22Rv1 (cell line): ENCODE measurements around the gene ZNF776.

Source experiments
- CTCF ChIP-seq: fragments of 450-650 bp; IDR thresholded peaks from 2 replicates; pipeline ENCODE4 v1.5.1; 2017; ENCODE audit warnings: mild to moderate bottlenecking
- ZFX ChIP-seq: fragments of 450-650 bp; IDR thresholded peaks from 2 replicates; pipeline ENCODE4 v1.6.1; 2017; ENCODE audit warnings: antibody characterized with exemption, borderline replicate concordance

- TF ChIP-seq CTCF (no peak), ZFX (no peak)
Observed at GRCh38 chr19:57746580-57747471, at the start of gene ZNF776.
